Measurements from ENCODE around the gene RSPH1. TPM values are rescaled to one million over a fixed set of nuclear protein-coding genes. Genes with fewer than 3 reads are reported as not detected.

The RSPH1 gene
- total and polyA plus RNA-seq, 2 of the 8 experiments (the other 6 are each of a cell fraction or from before 2014, with no cell fraction given): 0.24 TPM; not detected in 1

DNA sequence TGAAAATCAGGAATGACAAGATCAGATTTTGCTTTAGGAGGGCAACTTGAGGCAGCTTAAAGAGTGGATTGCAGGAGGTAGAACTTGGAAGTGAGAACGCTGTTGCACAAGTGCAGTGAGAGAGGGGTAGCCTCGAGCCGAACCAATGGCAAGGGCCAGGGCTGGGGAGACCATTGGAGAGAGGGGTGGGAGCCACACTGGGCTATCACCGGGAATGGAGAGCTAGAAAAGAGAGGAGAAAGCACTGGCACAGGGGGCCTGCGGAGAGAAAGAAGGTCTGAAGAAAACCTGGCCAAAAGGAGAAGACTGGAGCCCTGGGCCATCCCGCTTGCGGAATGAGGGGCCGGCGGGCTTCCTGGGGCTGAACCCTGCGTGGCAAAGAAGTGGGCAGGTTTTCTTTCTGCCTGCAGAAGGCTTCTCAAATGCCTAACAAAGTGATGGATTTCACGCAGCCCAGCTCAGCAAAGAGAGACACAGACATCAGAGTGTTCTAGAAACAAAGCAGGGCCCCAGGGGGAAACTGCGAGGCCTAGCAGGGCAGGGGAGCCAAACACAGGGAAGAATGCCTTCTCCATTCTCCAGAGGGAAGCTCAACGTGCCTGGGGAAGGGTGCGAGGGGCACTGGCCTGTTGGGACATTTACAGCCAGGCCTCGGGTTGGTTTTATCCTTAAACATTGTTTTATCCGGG lies 16.5 kb upstream of the RSPH1 start:
- peaks cover 0 to 13% of the 10 kb centered on the region in 2 experiments; a peak in 2 of 4 replicates for H3K79me2 ChIP-seq (ENCODE audit: control insufficient read depth in 1 of 2, insufficient read depth in 2 of 2, low read length in 2 of 2)
- H2BK12ac ChIP-seq (ENCODE audit: low read depth, low read length): no peak overlapping the region; the same call in 1 of the 2 replicates
- peaks cover 11 to 20% (median 13%) of the 10 kb centered on the region in 4 experiments for H3K4me1 ChIP-seq (replicated peaks in 1 of 4; ENCODE audit: control insufficient read depth in 3 of 4, insufficient read depth in 4 of 4, low read length in 3 of 4)
- H2BK15ac ChIP-seq (ENCODE audit: low read length): no peak overlapping the region
- WGBS, 2 experiments (ENCODE audit: extremely low coverage in 1 of 2, insufficient coverage in 1 of 2, insufficient read length in 1 of 2, insufficient replicate concordance in 2 of 2, low coverage in 1 of 2, low lambda C conversion rate in 2 of 2, missing lambda C conversion rate in 1 of 2): 75% methylated on average over 15 of the region's 16 CpGs; no CpG with 5 or more reads in 1 of the 2 experiments
- no peaks in the 10 kb centered on the region for H4K20me1 ChIP-seq (replicated peaks in 1 of 2; ENCODE audit: control insufficient read depth in 1 of 2, insufficient read depth in 2 of 2, low read length in 2 of 2)
- no peak overlapping the region for H2AFZ ChIP-seq (ENCODE audit: low read length)
- no peak overlapping the region for H2BK5ac ChIP-seq (ENCODE audit: low read depth, low read length)
- H3K36me3 ChIP-seq (ENCODE audit: control insufficient read depth in 2 of 4, insufficient read depth in 4 of 4, low read length in 3 of 4): no peaks in the 10 kb centered on the region
- no peaks in the 10 kb centered on the region; the same call in 1 of the 2 replicates for H3K23me2 ChIP-seq (ENCODE audit: low read depth, low read length)
- no peak overlapping the region for H3K56ac ChIP-seq (replicated peaks; ENCODE audit: insufficient read length, low read depth, low read length)
- no peak overlapping the region for H4K8ac ChIP-seq (ENCODE audit: extremely low read depth, insufficient read depth, low read length)
- H2BK20ac ChIP-seq (ENCODE audit: low read length): no peak overlapping the region
- FAIRE-seq: no peak
- no peak overlapping the region; the same call in 1 of the 2 replicates for H3K18ac ChIP-seq (ENCODE audit: extremely low read depth, low read length)
- H2BK120ac ChIP-seq (replicated peaks; ENCODE audit: low read depth, low read length): no peak overlapping the region
- POLR2A ChIA-PET (ENCODE audit: partially characterized antibody): interaction anchor here (0.8 to 2.5 kb wide), 6 partner anchors 12 to 278 kb away, joined by 3 to 19 read pairs (median 4); partner anchors contain the start of gene RSPH1
- no peak overlapping the region for H2AK5ac ChIP-seq (ENCODE audit: low read depth, low read length)
- no peak overlapping the region for H3K23ac ChIP-seq (ENCODE audit: insufficient read length)
- no peaks in the 10 kb centered on the region for H3K79me1 ChIP-seq (ENCODE audit: low read depth, low read length)
- no peak overlapping the region for H3K4ac ChIP-seq (replicated peaks; ENCODE audit: insufficient read length, low read depth, low read length)
- H4K91ac ChIP-seq (replicated peaks; ENCODE audit: insufficient read length, low read length): peak overlapping the region; percentile 20
- CTCF ChIA-PET (ENCODE audit: partially characterized antibody): interaction anchor here (0.8 to 2.2 kb wide), 8 partner anchors 12 to 378 kb away, joined by 3 to 7 read pairs (median 4); no protein-coding TSS in a partner anchor
- H3K9me3 ChIP-seq (ENCODE audit: insufficient read depth in 2 of 2, low read depth in 1 of 2, low read length in 1 of 2): no peaks in the 10 kb centered on the region
- H3K4me3 ChIP-seq (ENCODE audit: extremely low read depth in 1 of 4, insufficient read depth in 2 of 4, low read depth in 3 of 4, low read length in 4 of 4): peak overlapping the region in 1 of 4 experiments; percentile 51; a peak in 1 of 8 replicates
- H3K9ac ChIP-seq (replicated peaks in 1 of 4; ENCODE audit: extremely low read depth in 1 of 4, low read depth in 3 of 4, low read length in 3 of 4): no peak overlapping the region
- H3K14ac ChIP-seq (ENCODE audit: insufficient read length): no peak overlapping the region
- no peak overlapping the region for H4K5ac ChIP-seq (ENCODE audit: insufficient read length, low read depth, low read length)
- DNase-seq (ENCODE audit: low read depth in 1 of 2, low spot score in 2 of 2): no peak
- 0 out of 4 replicates have a peak overlapping the region, but pooled peaks of 1 of the 2 experiments have one; percentile 76 for H3K4me2 ChIP-seq (ENCODE audit: insufficient read depth in 1 of 2, low read depth in 2 of 2, low read length in 2 of 2)
- H3K27me3 ChIP-seq (replicated peaks in 1 of 4; ENCODE audit: control insufficient read depth in 3 of 4, extremely low read depth in 1 of 4, insufficient read depth in 3 of 4, low read length in 3 of 4): peaks cover 0 to 10% (median 6%) of the 10 kb centered on the region in 4 experiments; a peak in 3 of 7 replicates
- H3K27ac ChIP-seq (ENCODE audit: low read depth, low read length): no peak overlapping the region
- no peak for TF ChIP-seq CREB1 (IDR thresholded peaks at IDR 0.05)
- no peak for TF ChIP-seq CHD1 (IDR thresholded peaks at IDR 0.05; ENCODE audit: low read depth, low read length)
- no peak for TF ChIP-seq RXRA (IDR thresholded peaks at IDR 0.05; ENCODE audit: insufficient read depth, low read depth, low read length)
- no peak for TF ChIP-seq ASH2L (IDR thresholded peaks at IDR 0.05; ENCODE audit: low read length)
- TF ChIP-seq SRF (IDR thresholded peaks at IDR 0.05; ENCODE audit: low read depth, low read length): no peak
- TF ChIP-seq, protein P1, sequence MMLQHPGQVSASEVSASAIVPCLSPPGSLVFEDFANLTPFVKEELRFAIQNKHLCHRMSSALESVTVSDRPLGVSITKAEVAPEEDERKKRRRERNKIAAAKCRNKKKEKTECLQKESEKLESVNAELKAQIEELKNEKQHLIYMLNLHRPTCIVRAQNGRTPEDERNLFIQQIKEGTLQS (IDR thresholded peaks at IDR 0.05; ENCODE audit: insufficient read depth, low read depth, low read length): no peak
- no peak for TF ChIP-seq EZH2 (IDR thresholded peaks at IDR 0.05; ENCODE audit: low read depth, low read length, severe bottlenecking)
- TF ChIP-seq SIRT6 (IDR thresholded peaks at IDR 0.05; ENCODE audit: low read length): no peak
- no peak for TF ChIP-seq SUZ12 (IDR thresholded peaks at IDR 0.05; ENCODE audit: low read length)
- TF ChIP-seq EGR1 (IDR thresholded peaks at IDR 0.05; ENCODE audit: borderline replicate concordance, low read depth, low read length): no peak
- TF ChIP-seq BRCA1 (IDR thresholded peaks at IDR 0.05; ENCODE audit: low read depth, low read length): no peak
- no peak for TF ChIP-seq FOSL1 (IDR thresholded peaks at IDR 0.05; ENCODE audit: insufficient read depth, low read depth, low read length)

All from H1 (cell line).